Duodenal mucosa (tissue), 2 donors: ENCODE data around the gene SMG5.
A peak's percentile ranks its signal among the peaks of the same experiment; 100 is the strongest.

ENCODE experiments used
- H3K27ac ChIP-seq: one replicate; pipeline ENCODE4 v1.7.0; 2013; ENCODE audit warnings: low read depth, low read length
- H3K27me3 ChIP-seq, 2 donors: one replicate each; pipeline ENCODE4 v1.7.0; 2013; ENCODE audit warnings: low read length in 2 of 2, control low read depth in 1 of 2; ENCODE audit not compliant: insufficient read depth in 2 of 2, control insufficient read depth in 1 of 2
- H3K36me3 ChIP-seq, 2 donors: one replicate each; pipeline ENCODE4 v1.7.0; 2013; ENCODE audit warnings: low read length in 2 of 2, control low read depth in 1 of 2; ENCODE audit not compliant: insufficient read depth in 2 of 2, control insufficient read depth in 1 of 2
- H3K4me1 ChIP-seq, 2 donors: one replicate each; pipeline ENCODE4 v1.7.0; 2013; ENCODE audit warnings: low read length in 2 of 2, control low read depth in 1 of 2; ENCODE audit not compliant: insufficient read depth in 2 of 2, control insufficient read depth in 1 of 2
- H3K4me3 ChIP-seq, 2 donors: one replicate each; pipeline ENCODE4 v1.7.0; 2013; ENCODE audit warnings: low read length in 2 of 2, low read depth in 1 of 2
- H3K9ac ChIP-seq, 2 donors: one replicate each; pipeline ENCODE4 v1.7.0; 2013; ENCODE audit warnings: low read length in 2 of 2, low read depth in 1 of 2
- H3K9me3 ChIP-seq, 2 donors: one replicate each; pipeline ENCODE4 v1.7.0; 2013; ENCODE audit warnings: low read length in 2 of 2, control low read depth in 1 of 2; ENCODE audit not compliant: control insufficient read depth in 1 of 2

SMG5 gene

DNA sequence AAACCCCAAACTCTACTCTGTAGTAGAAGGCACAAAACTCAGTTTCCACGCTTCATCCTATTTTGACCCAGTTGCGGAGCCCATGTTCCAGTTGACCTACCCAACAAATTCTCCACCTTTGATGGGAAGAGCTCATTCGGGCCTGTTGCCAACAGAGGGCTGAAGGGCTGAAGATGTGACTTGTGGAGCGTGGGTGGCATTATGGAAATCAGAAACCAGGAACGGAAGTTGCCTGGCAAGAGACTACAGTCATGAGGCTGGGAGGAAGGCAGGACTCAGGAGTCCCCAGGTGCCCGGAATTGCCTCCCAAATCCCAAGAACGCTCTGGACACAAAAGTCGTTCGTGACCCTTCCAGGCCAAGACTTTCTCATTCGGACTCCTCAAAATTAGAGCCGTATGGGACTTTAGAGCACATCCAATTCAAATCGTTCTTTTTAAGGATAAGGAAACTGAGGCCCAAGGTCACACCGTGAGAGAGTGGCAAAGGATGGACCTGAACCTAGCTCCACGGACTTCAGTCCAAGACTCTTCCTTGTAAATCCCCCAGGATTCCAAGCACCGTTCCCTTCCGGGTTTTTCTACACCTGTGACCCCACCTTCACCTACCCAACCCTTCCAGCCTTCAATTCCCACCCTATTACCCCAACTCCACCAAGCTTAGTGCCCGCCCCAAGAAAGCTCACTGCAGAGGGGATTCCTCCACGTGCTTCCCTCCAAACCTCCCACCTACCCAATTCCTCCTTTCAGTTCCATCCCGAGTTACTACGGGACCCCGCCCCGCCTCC, 739 bp downstream of the SMG5 start:
- H3K4me1 ChIP-seq, result peaks cover 22 to 32% of the 10 kb centered on the region in 2 donors
- H3K27ac ChIP-seq, result peak overlapping the region; percentile 84
- H3K9me3 ChIP-seq, result no peaks in the 10 kb centered on the region
- no peaks in the 10 kb centered on the region for H3K27me3 ChIP-seq
- peak overlapping the region; percentile 81 to 88 for H3K9ac ChIP-seq
- peak overlapping the region; percentile 94 for H3K4me3 ChIP-seq
- peaks cover 19 to 29% of the 10 kb centered on the region in 2 donors for H3K36me3 ChIP-seq

DNA sequence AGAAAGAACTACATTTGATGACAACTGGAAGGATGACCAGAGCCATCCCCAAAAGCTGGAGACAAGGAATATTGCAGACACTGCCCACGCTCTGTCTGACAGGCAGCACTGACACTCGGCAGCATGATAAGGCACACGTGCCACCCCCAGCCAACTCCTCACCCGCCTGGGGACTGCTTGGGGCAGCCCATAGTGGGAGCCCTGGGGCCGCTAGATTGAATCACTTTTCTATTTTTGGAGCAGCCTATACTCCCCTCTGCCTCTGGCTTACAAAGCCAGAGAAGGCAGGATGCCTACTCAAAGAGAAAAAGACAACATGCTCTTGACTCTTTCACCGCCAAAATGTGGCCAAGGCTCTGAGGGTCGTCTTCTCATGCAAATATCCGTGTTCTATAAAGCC, 1.3 kb downstream of the SMG5 start:
- peak overlapping the region; percentile 81 to 88 for H3K9ac ChIP-seq
- H3K27ac ChIP-seq, result no peak overlapping the region
- H3K4me1 ChIP-seq, result peaks cover 22 to 32% of the 10 kb centered on the region in 2 donors

DNA sequence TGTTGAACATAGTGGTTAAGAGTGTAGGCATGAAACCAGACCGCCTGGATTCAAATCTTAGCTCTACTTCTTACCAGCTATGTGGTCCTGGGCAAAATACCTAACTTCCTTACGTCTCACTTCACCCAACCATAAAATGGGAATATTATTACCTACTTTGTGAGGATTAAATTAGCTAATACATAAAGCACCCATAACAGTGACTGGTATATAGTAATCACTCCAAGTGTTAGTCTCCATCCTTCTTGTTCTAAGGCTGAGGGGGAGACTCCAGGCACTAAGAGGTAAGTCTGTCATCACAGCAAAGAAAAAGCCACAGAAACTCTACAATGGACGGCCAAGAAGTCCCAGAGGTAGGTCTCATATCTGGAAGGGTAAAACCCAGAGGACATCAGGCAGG, 2.8 kb downstream of the SMG5 start:
- Histone ChIP-seq H3K27ac (no peak overlapping the region), H3K4me3 (no peak overlapping the region), H3K9me3 (no peaks in the 10 kb centered on the region), H3K27me3 (no peaks in the 10 kb centered on the region), H3K9ac (no peak overlapping the region), H3K36me3 (peaks cover 33 to 44% of the 10 kb centered on the region in 2 donors), H3K4me1 (peaks cover 22 to 32% of the 10 kb centered on the region in 2 donors)

More for the DNA sequence above, 1.3 kb downstream of the SMG5 start:
- Histone ChIP-seq H3K36me3 (peaks cover 25 to 35% of the 10 kb centered on the region in 2 donors), H3K4me3 (peak overlapping the region; percentile 94), H3K9me3 (no peaks in the 10 kb centered on the region), H3K27me3 (no peaks in the 10 kb centered on the region)

DNA sequence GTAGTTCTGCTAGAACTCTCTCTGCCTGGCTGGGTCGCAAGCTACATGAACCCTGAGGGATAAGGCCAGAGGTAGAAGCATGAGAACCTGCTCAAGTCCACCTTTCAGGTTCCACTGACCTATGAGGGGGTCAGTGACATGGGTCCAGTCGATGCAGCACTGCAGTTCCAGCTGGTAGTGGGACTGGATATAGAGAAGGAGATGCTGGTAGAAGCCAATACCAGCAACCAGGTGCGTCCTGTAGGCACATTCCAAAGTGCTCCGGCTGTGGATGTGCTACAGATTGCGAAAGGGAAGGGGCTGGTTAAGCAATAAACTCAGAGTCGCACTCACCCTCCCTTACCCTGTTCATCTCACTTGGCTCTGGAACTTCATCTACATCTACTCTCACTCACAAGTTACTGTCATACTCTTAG, 5.7 kb downstream of the SMG5 start:
- Histone ChIP-seq H3K36me3 (peaks cover 57 to 73% of the 10 kb centered on the region in 2 donors), H3K4me3 (no peak overlapping the region), H3K4me1 (peaks cover 10 to 13% of the 10 kb centered on the region in 2 donors), H3K27ac (no peak overlapping the region), H3K9ac (no peak overlapping the region), H3K27me3 (no peaks in the 10 kb centered on the region), H3K9me3 (no peaks in the 10 kb centered on the region)

DNA sequence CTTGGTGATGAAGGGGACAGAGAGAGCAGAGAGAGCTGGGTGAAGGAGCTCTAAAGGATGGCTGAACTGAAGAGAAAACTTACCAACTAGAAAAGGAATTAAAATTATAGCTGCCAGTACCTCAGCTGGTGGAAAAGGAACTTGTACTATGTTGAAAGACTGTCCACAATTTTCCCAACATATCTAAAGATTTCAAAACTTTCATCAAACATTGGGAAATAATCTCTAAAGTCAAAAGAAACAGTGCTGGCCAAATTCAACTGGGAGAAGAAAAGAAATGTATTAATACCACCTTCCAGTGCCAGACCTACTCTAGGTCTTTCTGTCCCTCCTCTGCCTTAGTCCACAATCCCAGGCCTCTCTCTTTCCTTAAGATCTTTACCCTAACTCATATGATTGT, 6.1 kb downstream of the SMG5 start:
- Histone ChIP-seq H3K9ac (no peak overlapping the region), H3K27ac (no peak overlapping the region), H3K4me1 (peaks cover 7 to 8% of the 10 kb centered on the region in 2 donors)

DNA sequence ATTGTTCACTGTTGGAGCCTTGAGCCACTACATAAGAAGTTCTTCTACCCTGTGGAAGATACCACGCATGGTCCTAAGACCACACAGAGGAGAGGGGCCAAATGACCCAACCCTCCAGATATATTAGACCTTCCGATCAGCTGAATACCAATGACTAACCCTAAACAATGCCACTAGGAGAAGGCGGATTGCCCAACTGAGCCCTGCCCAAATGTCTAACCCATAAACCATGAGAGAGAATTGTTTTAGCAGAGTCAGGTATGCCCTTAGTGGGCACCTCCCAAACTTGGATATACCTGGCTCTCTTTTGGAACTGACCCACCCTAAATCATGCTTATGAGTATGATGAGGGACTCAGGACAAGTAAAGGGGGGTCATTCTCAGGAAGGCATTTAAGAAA, 12.3 kb downstream of the SMG5 start:
- H3K27ac ChIP-seq, result no peak overlapping the region
- no peaks in the 10 kb centered on the region for H3K27me3 ChIP-seq
- H3K4me3 ChIP-seq, result no peak overlapping the region
- H3K36me3 ChIP-seq, result peaks cover 64 to 87% of the 10 kb centered on the region in 2 donors
- H3K9ac ChIP-seq, result no peak overlapping the region
- no peaks in the 10 kb centered on the region for H3K4me1 ChIP-seq
- no peaks in the 10 kb centered on the region for H3K9me3 ChIP-seq

More for the DNA sequence above, 6.1 kb downstream of the SMG5 start:
- Histone ChIP-seq H3K27me3 (no peaks in the 10 kb centered on the region), H3K4me3 (no peak overlapping the region), H3K36me3 (peaks cover 60 to 77% of the 10 kb centered on the region in 2 donors), H3K9me3 (no peaks in the 10 kb centered on the region)

DNA sequence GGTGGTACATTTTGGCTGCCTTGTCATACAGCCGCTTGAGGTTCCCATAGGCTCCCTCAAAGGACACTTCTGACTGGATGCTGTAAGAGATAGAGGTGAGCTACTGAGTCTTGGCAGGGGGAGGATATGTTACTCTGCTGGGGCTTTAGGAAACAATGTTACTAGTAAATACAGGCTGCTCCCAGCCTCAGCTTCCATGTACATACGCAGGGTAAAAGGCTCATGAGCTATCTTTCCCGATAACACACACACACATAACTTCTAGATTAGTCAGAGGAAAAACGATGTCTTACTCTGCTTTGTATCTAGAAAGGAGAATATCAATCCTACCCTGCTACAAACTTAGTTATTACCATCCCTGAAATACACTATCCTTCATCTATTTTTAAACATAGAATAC, 14.3 kb downstream of the SMG5 start:
- no peaks in the 10 kb centered on the region for H3K9me3 ChIP-seq
- peaks cover 52 to 81% of the 10 kb centered on the region in 2 donors for H3K36me3 ChIP-seq
- no peaks in the 10 kb centered on the region for H3K27me3 ChIP-seq
- H3K4me3 ChIP-seq, result no peak overlapping the region
- H3K27ac ChIP-seq, result no peak overlapping the region
- no peak overlapping the region for H3K9ac ChIP-seq
- H3K4me1 ChIP-seq, result no peaks in the 10 kb centered on the region

DNA sequence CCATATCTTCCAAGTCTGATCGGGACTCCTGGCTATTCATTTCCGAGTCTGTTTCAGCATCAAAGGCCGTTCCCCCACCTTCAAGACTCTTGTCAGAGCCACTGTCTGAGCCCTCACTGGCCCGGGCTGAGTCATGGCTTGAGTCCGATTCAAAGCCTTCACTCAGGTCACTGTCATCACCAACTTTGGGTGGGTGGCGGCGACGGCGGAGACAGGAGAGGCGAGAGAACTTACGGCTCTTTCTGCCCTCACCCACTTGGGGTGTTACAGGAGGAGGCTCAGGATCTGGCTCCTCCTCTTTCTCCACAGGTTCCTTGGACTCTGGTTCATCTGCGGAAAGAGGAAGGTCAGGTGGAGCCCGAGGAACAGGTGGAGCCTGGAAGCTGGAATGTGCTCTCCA, 16.6 kb downstream of the SMG5 start:
- H3K27me3 ChIP-seq, result no peaks in the 10 kb centered on the region
- peaks cover 49 to 82% of the 10 kb centered on the region in 2 donors for H3K36me3 ChIP-seq
- no peak overlapping the region for H3K9ac ChIP-seq
- no peak overlapping the region for H3K27ac ChIP-seq
- H3K4me1 ChIP-seq, result no peaks in the 10 kb centered on the region
- no peaks in the 10 kb centered on the region for H3K9me3 ChIP-seq
- no peak overlapping the region for H3K4me3 ChIP-seq

DNA sequence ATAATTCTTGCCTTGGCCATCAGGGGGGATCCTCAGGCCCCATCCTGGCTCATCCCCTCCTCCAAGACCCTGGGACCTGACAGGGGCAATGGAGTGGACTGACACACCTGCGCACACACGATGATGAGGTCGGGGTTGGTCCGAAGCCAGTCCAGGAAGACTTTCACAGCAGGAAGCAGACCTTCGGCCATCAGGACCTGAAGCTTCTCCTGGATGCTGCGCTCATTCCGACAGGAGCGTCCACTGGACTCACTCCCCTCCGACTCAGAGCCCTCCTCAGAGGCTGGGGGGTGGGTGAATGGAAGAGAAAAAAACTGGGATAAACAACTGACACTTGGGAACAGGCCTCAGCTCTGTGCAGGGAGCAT, 19.4 kb downstream of the SMG5 start:
- Histone ChIP-seq H3K4me3 (no peak overlapping the region), H3K27me3 (no peaks in the 10 kb centered on the region), H3K36me3 (peaks cover 65 to 91% of the 10 kb centered on the region in 2 donors), H3K9ac (no peak overlapping the region), H3K4me1 (no peaks in the 10 kb centered on the region), H3K27ac (no peak overlapping the region), H3K9me3 (no peaks in the 10 kb centered on the region)

DNA sequence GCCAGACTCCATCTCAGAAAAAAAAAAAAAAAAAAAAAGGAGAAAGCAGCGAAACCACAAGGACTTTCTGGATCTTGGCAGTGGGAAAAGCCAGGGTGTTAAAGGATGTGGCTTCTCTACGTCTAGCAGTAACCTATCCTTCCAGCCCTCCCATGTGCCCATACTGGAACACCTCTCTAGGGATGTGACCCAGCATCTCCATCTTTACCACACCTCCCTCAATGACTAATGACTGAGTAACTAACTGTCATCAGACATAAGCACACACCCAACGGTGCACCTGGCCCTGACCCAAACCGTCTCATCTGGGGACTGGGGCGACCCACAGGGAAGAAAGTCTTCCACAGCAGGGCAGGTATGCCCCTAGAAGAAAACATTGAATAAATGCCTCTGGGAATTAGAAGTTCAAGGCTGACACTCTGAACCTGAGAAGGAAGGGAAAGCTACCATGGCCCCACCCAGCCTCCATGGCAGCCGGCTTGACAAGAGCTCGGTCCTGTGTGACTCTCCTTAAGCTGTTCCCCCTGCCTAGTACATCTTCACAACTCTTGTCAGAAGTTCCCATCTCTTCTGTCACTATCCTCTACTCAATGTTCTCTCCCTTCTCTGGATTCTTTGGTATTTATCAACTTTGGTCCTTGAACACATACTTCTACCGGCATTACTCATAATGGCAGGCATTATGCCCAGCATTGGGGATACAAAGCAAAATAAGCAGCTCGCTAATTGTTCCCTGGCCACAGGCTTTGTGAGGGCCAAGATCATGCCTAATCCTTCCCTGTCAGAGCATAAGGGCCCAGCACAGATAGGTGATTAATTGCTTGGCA, 20.0 kb downstream of the SMG5 start:
- Histone ChIP-seq H3K27ac (no peak overlapping the region), H3K36me3 (peaks cover 65 to 91% of the 10 kb centered on the region in 2 donors), H3K4me3 (no peak overlapping the region), H3K4me1 (no peaks in the 10 kb centered on the region), H3K9me3 (no peaks in the 10 kb centered on the region), H3K27me3 (no peaks in the 10 kb centered on the region), H3K9ac (no peak overlapping the region)
